ENCODE data around the gene THAP3.

THAP3 gene

GRCh38 chr1:6631058-6631457 lies 6.4 kb downstream of the THAP3 start:
- ATAC-seq (ENCODE audit: insufficient read depth, low read depth), result no peak
- Histone ChIP-seq H3K9ac (ENCODE audit: low read depth, low read length) (no peak overlapping the region), H3K36me3 (ENCODE audit: insufficient read depth, low read length) (peaks cover 88% of the 10 kb centered on the region), H3K27ac (ENCODE audit: low read length) (no peak overlapping the region), H3K4me1 (ENCODE audit: insufficient read depth, low read length) (peaks cover 16% of the 10 kb centered on the region), H3K79me2 (ENCODE audit: insufficient read depth, low read length) (peaks cover 34% of the 10 kb centered on the region), H3K9me3 (ENCODE audit: insufficient read depth, low read length, severe bottlenecking) (no peaks in the 10 kb centered on the region), H3K27me3 (ENCODE audit: insufficient read depth, low read length, poor library complexity) (no peaks in the 10 kb centered on the region), H3K4me3 (ENCODE audit: low read depth in 1 of 2, low read length in 2 of 2) (no peak overlapping the region), H2AFZ (ENCODE audit: low read depth, low read length) (no peak overlapping the region), H3K4me2 (ENCODE audit: insufficient read depth, low read length) (no peak overlapping the region), H4K20me1 (ENCODE audit: insufficient read depth, low read length) (peaks cover 47% of the 10 kb centered on the region)
- TF ChIP-seq CTCF (IDR thresholded peaks at IDR 0.05; ENCODE audit: borderline replicate concordance, extremely low read depth, low read length, poor library complexity, severe bottlenecking) (no peak), EZH2 (IDR thresholded peaks at IDR 0.05; ENCODE audit: borderline replicate concordance, low read depth, low read length, severe bottlenecking) (no peak)
- DNase-seq, result no peak

- H4K20me1 ChIP-seq (ENCODE audit: insufficient read depth, low read length), result peaks cover 33% of the 10 kb centered on the region
- ATAC-seq (ENCODE audit: insufficient read depth, low read depth) (no peak), DNase-seq (no peak)
- H3K36me3 ChIP-seq (ENCODE audit: insufficient read depth, low read length), result peaks cover 92% of the 10 kb centered on the region
- H3K9ac ChIP-seq (ENCODE audit: low read depth, low read length), result no peak overlapping the region
- no peaks in the 10 kb centered on the region for H3K4me1 ChIP-seq (ENCODE audit: insufficient read depth, low read length)
- no peaks in the 10 kb centered on the region for H3K27me3 ChIP-seq (ENCODE audit: insufficient read depth, low read length, poor library complexity)
- H3K27ac ChIP-seq (ENCODE audit: low read length), result no peak overlapping the region
- H3K4me2 ChIP-seq (ENCODE audit: insufficient read depth, low read length), result no peak overlapping the region
- H3K79me2 ChIP-seq (ENCODE audit: insufficient read depth, low read length), result peaks cover 16% of the 10 kb centered on the region; the same call in 1 of the 2 replicates
- H3K4me3 ChIP-seq (ENCODE audit: low read depth in 1 of 2, low read length in 2 of 2), result no peak overlapping the region
- H3K9me3 ChIP-seq (ENCODE audit: insufficient read depth, low read length, severe bottlenecking), result no peaks in the 10 kb centered on the region
- H2AFZ ChIP-seq (ENCODE audit: low read depth, low read length), result no peak overlapping the region
- TF ChIP-seq EZH2 (IDR thresholded peaks at IDR 0.05; ENCODE audit: borderline replicate concordance, low read depth, low read length, severe bottlenecking), result no peak
- no peak for TF ChIP-seq CTCF (IDR thresholded peaks at IDR 0.05; ENCODE audit: borderline replicate concordance, extremely low read depth, low read length, poor library complexity, severe bottlenecking)
Observed at GRCh38 chr1:6632588-6633514, 8.2 kb downstream of the THAP3 start.

- Histone ChIP-seq H3K36me3 (ENCODE audit: insufficient read depth, low read length) (peaks cover 90% of the 10 kb centered on the region), H3K4me1 (ENCODE audit: insufficient read depth, low read length) (no peaks in the 10 kb centered on the region), H4K20me1 (ENCODE audit: insufficient read depth, low read length) (peaks cover 19% of the 10 kb centered on the region), H3K4me3 (ENCODE audit: low read depth in 1 of 2, low read length in 2 of 2) (no peak overlapping the region), H3K9me3 (ENCODE audit: insufficient read depth, low read length, severe bottlenecking) (no peaks in the 10 kb centered on the region), H3K27ac (ENCODE audit: low read length) (no peak overlapping the region), H3K9ac (ENCODE audit: low read depth, low read length) (no peak overlapping the region), H3K79me2 (ENCODE audit: insufficient read depth, low read length) (no peaks in the 10 kb centered on the region), H3K4me2 (ENCODE audit: insufficient read depth, low read length) (no peak overlapping the region), H2AFZ (ENCODE audit: low read depth, low read length) (no peak overlapping the region), H3K27me3 (ENCODE audit: insufficient read depth, low read length, poor library complexity) (no peaks in the 10 kb centered on the region)
- peak; percentile 51 for DNase-seq
- ATAC-seq (ENCODE audit: insufficient read depth, low read depth), result peak; percentile 60
- TF ChIP-seq EZH2 (IDR thresholded peaks at IDR 0.05; ENCODE audit: borderline replicate concordance, low read depth, low read length, severe bottlenecking), result no peak
- TF ChIP-seq CTCF (IDR thresholded peaks at IDR 0.05; ENCODE audit: borderline replicate concordance, extremely low read depth, low read length, poor library complexity, severe bottlenecking), result peak; percentile 65
Observed at GRCh38 chr1:6634371-6635052, 9.8 kb downstream of the THAP3 start.

All from DND-41 (cell line).